Fibroblast of lung (primary cell): Measurements from ENCODE around the gene CPLANE2.

Experiments
- CTCF ChIP-seq, 2 donors: IDR thresholded peaks in 1 of 2; conservative IDR thresholded peaks in 1 of 2; 1 replicate in 1 of 2; 2 replicates in 1 of 2; pipeline ENCODE4 v1.5.1; 2011 to 2012; ENCODE audit warnings: low read length in 2 of 2, control low read depth in 1 of 2, inconsistent platforms in 1 of 2, low read depth in 1 of 2, mild to moderate bottlenecking in 1 of 2
- EZH2 ChIP-seq: IDR thresholded peaks from 2 replicates; pipeline ENCODE4 v1.5.1; 2012; ENCODE audit warnings: low read length, control low read depth, mild to moderate bottlenecking; ENCODE audit errors: missing control alignments

- TF ChIP-seq CTCF (conservative IDR thresholded peaks at IDR 0.05 in 1 of 2, IDR thresholded peaks at IDR 0.05 in 1 of 2; ENCODE audit: low read depth in 1 of 2, low read length in 2 of 2) (no peak), EZH2 (no peak)
Measured at GRCh38 chr1:16210581-16210980, 26.4 kb downstream of the CPLANE2 start.
